ENCODE data around the gene XIST. TPM values are rescaled to one million over a fixed set of nuclear protein-coding genes. Genes with fewer than 3 reads are reported as not detected.
A peak's percentile ranks its signal among the peaks of the same experiment; 100 is the strongest.

Gene XIST
- total and polyA plus RNA-seq, 2 donors (not counting 1 experiment from before 2014, with no cell fraction given): 0.07 to 97.9 TPM

- H3K4me1 ChIP-seq (ENCODE audit: control insufficient read depth, extremely low read depth, insufficient read depth, low read length): no peaks in the 10 kb centered on the region
- H3K9me3 ChIP-seq (ENCODE audit: control insufficient read depth, insufficient read depth, low read depth, low read length): no peaks in the 10 kb centered on the region
- H3K27me3 ChIP-seq (ENCODE audit: control insufficient read depth, insufficient read depth, low read length): no peaks in the 10 kb centered on the region
- no peaks in the 10 kb centered on the region for H3K79me2 ChIP-seq (ENCODE audit: control insufficient read depth, insufficient read depth, low read length)
- TF ChIP-seq EZH2 (IDR thresholded peaks at IDR 0.05; ENCODE audit: low read length, missing control alignments) (no peak), CTCF (conservative IDR thresholded peaks at IDR 0.05 in 1 of 2, IDR thresholded peaks at IDR 0.05 in 1 of 2; ENCODE audit: low read depth in 1 of 2, low read length in 2 of 2) (no peak)
- H2AFZ ChIP-seq (ENCODE audit: low read length): no peak overlapping the region
- H4K20me1 ChIP-seq (ENCODE audit: control insufficient read depth, extremely low read depth, insufficient read depth, low read length): no peaks in the 10 kb centered on the region
- H3K36me3 ChIP-seq (ENCODE audit: control insufficient read depth, insufficient read depth, low read length): no peaks in the 10 kb centered on the region
- H3K4me2 ChIP-seq (ENCODE audit: extremely low read depth, insufficient read depth, low read length): no peak overlapping the region
- DNase-seq (ENCODE audit: low read depth in 2 of 2): no peak
- H3K9ac ChIP-seq (ENCODE audit: insufficient read depth, low read length): no peak overlapping the region
- no peak overlapping the region for H3K27ac ChIP-seq (ENCODE audit: insufficient read depth, low read length)
- no peak overlapping the region for H3K4me3 ChIP-seq (replicated peaks in 1 of 4; ENCODE audit: control extremely low read depth in 1 of 4, insufficient read depth in 1 of 4, low read depth in 3 of 4, low read length in 4 of 4)
Observed at GRCh38 chrX:73859622-73860021, 7.1 kb upstream of the XIST start.

GRCh38 chrX:73855546-73855945 lies 3.0 kb upstream of the XIST start:
- H3K9ac ChIP-seq (ENCODE audit: insufficient read depth, low read length): no peak overlapping the region
- no peak overlapping the region for H3K27ac ChIP-seq (ENCODE audit: insufficient read depth, low read length)
- H3K4me3 ChIP-seq (replicated peaks in 1 of 4; ENCODE audit: control extremely low read depth in 1 of 4, insufficient read depth in 1 of 4, low read depth in 3 of 4, low read length in 4 of 4): no peak overlapping the region
- no peaks in the 10 kb centered on the region for H3K4me1 ChIP-seq (ENCODE audit: control insufficient read depth, extremely low read depth, insufficient read depth, low read length)
- no peaks in the 10 kb centered on the region for H4K20me1 ChIP-seq (ENCODE audit: control insufficient read depth, extremely low read depth, insufficient read depth, low read length)
- TF ChIP-seq EZH2 (IDR thresholded peaks at IDR 0.05; ENCODE audit: low read length, missing control alignments) (no peak), CTCF (conservative IDR thresholded peaks at IDR 0.05 in 1 of 2, IDR thresholded peaks at IDR 0.05 in 1 of 2; ENCODE audit: low read depth in 1 of 2, low read length in 2 of 2) (peak; percentile 66 to 67)
- no peak overlapping the region for H3K4me2 ChIP-seq (ENCODE audit: extremely low read depth, insufficient read depth, low read length)
- H3K9me3 ChIP-seq (ENCODE audit: control insufficient read depth, insufficient read depth, low read depth, low read length): no peaks in the 10 kb centered on the region
- H3K36me3 ChIP-seq (ENCODE audit: control insufficient read depth, insufficient read depth, low read length): no peaks in the 10 kb centered on the region
- no peak overlapping the region for H2AFZ ChIP-seq (ENCODE audit: low read length)
- peak; percentile 53 to 70 for DNase-seq (ENCODE audit: low read depth in 2 of 2)
- no peaks in the 10 kb centered on the region for H3K27me3 ChIP-seq (ENCODE audit: control insufficient read depth, insufficient read depth, low read length)
- peaks cover 6% of the 10 kb centered on the region for H3K79me2 ChIP-seq (ENCODE audit: control insufficient read depth, insufficient read depth, low read length)

- peaks cover 36% of the 10 kb centered on the region for H3K79me2 ChIP-seq (ENCODE audit: control insufficient read depth, insufficient read depth, low read length)
- H3K4me1 ChIP-seq (ENCODE audit: control insufficient read depth, extremely low read depth, insufficient read depth, low read length): no peaks in the 10 kb centered on the region
- H3K36me3 ChIP-seq (ENCODE audit: control insufficient read depth, insufficient read depth, low read length): no peaks in the 10 kb centered on the region
- peak overlapping the region in 2 of 4 experiments; percentile 67 to 81 for H3K4me3 ChIP-seq (replicated peaks in 1 of 4; ENCODE audit: control extremely low read depth in 1 of 4, insufficient read depth in 1 of 4, low read depth in 3 of 4, low read length in 4 of 4)
- DNase-seq (ENCODE audit: low read depth in 2 of 2): no peak
- H3K4me2 ChIP-seq (ENCODE audit: extremely low read depth, insufficient read depth, low read length): no peak overlapping the region
- no peak for TF ChIP-seq EZH2 (IDR thresholded peaks at IDR 0.05; ENCODE audit: low read length, missing control alignments)
- no peak for TF ChIP-seq CTCF (conservative IDR thresholded peaks at IDR 0.05 in 1 of 2, IDR thresholded peaks at IDR 0.05 in 1 of 2; ENCODE audit: low read depth in 1 of 2, low read length in 2 of 2)
- peak overlapping the region; percentile 8 for H3K9ac ChIP-seq (ENCODE audit: insufficient read depth, low read length)
- H2AFZ ChIP-seq (ENCODE audit: low read length): no peak overlapping the region
- H4K20me1 ChIP-seq (ENCODE audit: control insufficient read depth, extremely low read depth, insufficient read depth, low read length): no peaks in the 10 kb centered on the region
- peak overlapping the region; percentile 90 for H3K27ac ChIP-seq (ENCODE audit: insufficient read depth, low read length)
- H3K27me3 ChIP-seq (ENCODE audit: control insufficient read depth, insufficient read depth, low read length): no peaks in the 10 kb centered on the region
- H3K9me3 ChIP-seq (ENCODE audit: control insufficient read depth, insufficient read depth, low read depth, low read length): no peaks in the 10 kb centered on the region
Observed at GRCh38 chrX:73852022-73852421, 492 bp downstream of the XIST start.
